A204.1 (cell line): ENCODE data around the gene GMEB2.

ENCODE experiments used
- FAIRE-seq: peaks from 2 replicates; lab custom pipeline; 2012; peaks lifted over from hg19 to GRCh38; lab: Jason Lieb, UNC

The GMEB2 gene

GRCh38 chr20:63544241-63544957 lies 82.5 kb downstream of the GMEB2 start:
- FAIRE-seq = no peak

GRCh38 chr20:63543733-63544132 lies 83.2 kb downstream of the GMEB2 start:
- no peak for FAIRE-seq

- FAIRE-seq = no peak
These were observed 83.8 kb downstream of the GMEB2 start for GRCh38 chr20:63543131-63543530.

GRCh38 chr20:63542696-63543095 lies 84.2 kb downstream of the GMEB2 start:
- FAIRE-seq = no peak

DNA sequence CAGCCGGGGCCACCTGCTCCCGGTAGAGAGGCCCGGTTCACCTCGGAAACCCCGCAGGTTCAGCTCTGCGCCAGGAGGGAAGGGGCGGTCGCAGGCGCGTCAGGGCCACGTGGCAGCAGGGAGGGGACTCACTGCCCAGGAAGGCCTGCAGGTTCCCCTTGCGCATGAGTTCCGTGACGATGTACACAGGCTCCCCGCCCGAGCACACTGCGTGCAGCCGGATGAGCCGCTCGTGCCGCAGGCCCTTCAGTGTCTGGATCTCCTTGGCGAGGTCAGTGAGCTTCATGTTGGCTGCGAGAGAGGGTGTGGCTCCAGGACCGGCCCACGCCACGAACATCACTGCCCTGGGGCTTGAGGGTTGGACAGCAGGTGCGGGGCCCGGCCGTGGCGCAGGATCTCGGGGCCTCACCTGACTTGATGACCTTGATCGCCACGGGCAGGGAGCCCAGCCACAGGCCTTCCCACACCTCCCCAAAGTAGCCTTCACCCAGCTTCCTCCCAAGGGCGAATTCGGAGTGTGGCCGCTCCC lies 84.8 kb downstream of the GMEB2 start:
- no peak for FAIRE-seq

DNA sequence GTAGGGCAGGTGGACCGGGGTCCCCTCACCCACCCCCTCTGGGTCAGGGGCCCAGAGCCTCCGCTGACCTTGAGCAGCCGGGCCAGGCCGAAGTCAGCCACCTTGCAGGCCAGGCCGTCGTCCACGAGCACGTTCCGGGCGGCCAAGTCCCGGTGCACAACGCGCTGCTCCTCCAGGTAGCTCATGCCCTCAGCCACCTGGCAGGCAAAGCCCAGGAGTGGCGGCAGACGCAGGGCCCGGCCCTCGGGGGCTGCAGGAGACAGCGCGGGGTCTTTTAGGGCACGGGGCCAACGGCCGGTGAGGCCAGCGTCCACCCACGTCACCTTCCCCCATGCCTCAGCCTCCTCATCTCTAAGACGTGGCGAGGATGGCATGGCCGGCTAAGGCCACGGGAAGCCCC lies 85.5 kb downstream of the GMEB2 start:
- FAIRE-seq = no peak

GRCh38 chr20:63540417-63541186 lies 86.3 kb downstream of the GMEB2 start:
- FAIRE-seq = no peak

DNA sequence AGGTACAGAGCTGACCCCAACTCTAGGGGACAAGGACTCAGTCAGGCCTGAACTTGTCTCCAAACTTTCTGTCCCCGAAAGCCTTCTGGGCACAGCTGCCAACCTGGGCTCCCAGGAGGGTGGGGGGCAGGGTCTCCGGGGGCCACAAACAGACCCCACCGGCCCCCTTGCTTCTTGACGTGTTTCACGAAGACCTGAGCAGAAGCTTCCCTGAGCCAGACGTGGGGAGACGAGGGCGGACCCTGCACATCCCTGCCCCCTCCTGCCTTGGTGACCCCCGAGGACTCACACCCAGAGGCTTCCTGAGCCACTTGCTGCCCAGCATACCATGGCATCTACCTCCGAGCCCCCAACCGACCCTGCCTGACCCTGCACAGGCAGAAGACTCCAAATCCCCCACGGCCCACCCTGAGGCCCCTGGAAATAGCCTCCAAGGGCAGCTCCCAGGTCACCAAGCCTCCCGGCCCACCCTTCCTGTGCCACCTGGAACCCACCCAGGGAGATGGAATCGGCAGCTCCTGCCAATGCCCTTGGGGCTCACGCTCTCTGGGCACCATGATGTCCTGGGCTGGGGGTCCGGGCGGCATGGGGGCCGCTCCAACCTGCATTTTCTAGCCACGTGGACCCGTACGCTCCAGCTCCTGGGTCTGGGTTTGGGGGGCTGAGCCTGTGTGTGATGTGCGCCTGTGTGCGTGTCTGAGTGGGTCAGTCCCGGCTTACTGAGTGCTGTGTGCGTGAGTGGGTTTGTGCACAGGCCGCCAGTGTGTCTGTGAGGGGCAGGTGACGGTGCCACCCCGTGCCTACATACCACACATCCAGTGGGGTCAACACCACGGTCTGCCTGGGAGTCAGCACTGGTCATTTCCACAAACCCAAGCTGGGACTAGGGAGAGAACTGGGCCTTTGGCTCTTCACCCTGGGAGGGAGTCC lies 87.2 kb downstream of the GMEB2 start:
- FAIRE-seq = no peak

GRCh38 chr20:63539092-63539430 lies 87.8 kb downstream of the GMEB2 start:
- FAIRE-seq = no peak

DNA sequence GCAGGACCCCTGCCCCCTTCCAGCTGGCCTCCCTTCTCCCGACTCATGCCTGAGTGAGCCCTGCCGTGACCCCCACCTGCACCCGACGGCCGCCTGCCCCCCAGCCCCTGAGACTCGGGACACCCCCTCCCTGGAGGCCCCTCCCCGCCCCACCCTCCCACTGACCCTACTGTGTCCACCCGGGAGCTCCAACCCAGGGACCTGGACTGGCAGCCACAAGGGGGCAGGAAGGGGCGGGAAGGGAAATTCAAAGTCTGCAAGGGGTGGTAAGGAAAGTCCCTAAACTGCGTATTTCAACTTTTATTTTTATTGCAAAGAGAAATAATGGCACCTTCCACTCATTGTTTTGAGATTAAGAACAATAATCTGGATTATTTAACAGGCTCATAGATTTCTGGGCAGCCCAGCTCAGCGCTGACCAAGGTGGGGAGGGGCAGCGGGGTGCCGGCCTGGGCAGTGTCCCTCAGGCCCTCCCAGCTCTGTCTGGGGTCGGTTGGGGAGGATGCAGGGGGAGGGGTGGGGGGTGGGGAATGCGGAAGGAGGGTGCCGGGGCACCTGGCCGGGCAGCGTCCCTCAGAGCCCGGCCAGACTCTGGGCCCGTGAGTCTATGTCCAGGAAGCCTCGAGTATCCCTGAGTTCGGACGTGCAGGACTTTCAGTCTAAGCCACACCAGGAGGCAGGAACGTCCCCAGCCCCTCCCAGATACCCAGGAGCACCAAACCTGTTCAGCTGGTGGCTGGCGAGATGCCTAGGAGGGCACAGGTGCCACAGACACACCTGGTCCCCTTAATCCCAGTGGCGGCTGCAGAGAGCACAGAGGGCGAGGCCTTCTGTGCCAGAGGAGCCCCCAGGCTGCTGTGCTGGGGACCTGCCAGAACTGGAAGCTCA lies 88.5 kb downstream of the GMEB2 start:
- FAIRE-seq = no peak
